HG02943 (cell line): ENCODE measurements around the gene PPP2R5B.
"Not testable (repeated sequence)": the region's sequence is repeated elsewhere in the genome, so short reads cannot be mapped to it uniquely, and the experiment has no call there.

Experiments used
- ATAC-seq: cut with Tn5 transposase; IDR thresholded peaks from one replicate; pipeline ENCODE4 v1.9.1; 2021; ENCODE audit warnings: mild to moderate bottlenecking, low read depth, moderate library complexity; ENCODE audit not compliant: unreplicated experiment

Gene PPP2R5B

DNA sequence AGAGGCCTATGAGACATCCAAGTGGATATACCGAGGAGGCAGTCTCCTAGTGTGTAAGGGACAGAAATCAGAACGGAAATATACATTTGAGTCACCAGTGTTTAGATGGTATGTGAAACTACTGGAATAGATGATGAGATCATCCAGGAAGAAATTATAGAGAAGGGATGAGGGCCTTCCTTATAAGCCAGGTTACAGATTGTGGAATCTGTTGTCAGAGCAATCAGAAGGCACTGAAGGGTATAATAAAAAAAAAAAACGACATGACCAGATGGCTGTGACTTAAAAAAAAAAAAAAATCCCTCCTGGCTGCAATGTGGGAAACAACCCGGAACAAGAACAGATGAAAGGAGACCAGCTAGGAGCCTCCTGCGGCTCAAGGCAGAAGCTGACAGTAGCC lies 44.7 kb downstream of the PPP2R5B start:
- ATAC-seq = no peak

DNA sequence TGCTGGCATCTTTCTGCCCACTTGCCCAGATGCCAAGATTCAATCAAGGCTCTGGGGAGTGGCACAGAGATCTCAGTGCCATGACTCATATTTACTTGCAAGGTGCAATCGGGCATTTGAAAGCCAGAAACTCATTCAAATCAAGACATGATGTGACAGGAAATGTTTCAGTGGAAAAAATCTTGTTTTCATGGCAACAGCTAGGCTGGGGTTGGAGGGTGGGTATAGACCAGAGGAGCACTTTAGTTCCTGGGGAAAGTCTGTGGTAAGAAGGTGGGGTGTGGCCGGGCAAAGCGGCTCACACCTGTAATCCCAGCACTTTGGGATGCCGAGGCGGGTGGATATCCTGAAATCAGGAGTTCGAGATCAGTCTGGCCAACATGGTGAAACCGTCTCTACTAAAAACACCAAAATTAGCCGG lies 46.3 kb downstream of the PPP2R5B start:
- ATAC-seq = no peak

DNA sequence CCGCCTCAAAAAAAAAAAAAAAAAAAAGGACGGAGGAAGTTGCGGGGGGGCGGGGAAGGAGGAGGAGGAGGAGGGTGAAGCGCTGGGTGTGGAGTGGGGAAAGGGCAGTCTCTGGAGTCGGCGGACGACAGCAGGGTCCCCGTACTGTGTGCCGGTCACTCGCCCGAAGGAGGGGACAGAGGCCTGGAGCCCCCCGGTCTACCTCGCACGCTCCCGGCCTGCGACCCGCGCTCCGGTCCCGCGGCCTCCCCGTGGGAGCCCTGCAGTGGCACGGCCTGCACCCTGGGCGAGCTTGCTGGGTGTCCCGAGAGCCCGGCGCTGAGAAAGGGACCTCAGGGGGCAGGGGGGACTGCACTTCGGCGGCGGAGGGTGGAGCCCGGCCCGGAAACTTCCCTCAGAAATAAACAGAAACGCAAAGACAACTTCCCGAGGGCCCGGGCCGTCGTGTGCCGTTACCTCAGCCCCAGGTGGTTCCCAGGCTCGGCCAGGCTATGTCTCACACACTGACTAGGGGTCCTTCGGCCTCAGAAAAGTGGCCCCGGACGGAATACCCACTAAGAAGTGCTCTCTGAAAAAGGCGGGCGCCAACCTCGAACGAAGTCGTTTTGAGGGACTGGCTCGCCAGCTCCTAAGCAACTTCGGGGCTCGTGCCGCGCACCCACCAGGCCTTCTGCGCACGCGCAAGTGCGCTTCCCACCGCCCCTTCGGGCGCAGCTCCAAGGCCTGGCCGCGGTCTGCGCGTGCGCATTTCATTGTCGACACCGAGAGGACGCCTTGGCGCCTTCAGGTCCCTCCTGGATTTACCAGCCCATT lies 47.1 kb downstream of the PPP2R5B start, which contains the start of gene MAJIN:
Gene MAJIN (minus strand): TSS at position 688 of the 813 bp plus-strand sequence. CDS start 12,703 bp downstream, outside the sequence.
- ATAC-seq = no peak

DNA sequence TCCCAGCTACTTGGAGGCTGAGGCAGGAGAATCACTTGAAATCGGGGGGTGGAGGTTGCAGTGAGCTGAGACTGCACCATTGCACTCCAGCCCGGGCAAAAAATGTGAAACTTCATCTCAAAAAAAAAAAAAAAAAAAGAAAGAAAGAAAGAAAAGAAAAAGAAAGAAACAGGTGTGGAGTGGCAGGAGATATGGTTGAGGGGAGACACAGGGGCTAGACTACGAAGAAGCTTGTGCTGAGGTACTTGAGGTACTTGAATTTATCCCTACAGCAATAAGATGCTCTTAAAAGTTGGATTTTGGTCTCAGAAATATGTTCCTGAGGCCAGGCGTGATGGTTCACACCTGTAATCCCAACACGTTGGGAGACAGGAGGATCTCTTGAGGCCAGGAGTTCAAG lies 49.6 kb downstream of the PPP2R5B start:
- no peak for ATAC-seq

DNA sequence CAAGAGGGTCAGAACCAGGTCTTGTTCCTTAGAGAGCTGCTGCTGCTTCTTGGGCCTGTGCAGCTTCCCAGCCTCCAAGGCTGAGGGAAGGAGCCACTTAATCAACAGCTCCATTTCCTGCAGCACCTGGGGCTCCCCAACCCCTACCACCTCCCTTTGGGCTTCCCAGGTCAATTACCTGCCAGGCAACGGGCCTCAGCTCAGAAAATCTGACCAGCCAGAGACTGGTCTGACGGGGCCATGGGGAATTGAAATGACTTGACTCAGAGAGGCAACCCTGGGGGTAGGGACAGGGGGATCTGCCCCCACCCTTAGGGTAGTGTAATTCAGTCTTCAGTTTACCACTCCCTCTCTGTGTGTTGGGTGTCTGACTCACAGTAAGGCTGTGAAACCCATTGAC lies 52.2 kb downstream of the PPP2R5B start:
- ATAC-seq = no peak

DNA sequence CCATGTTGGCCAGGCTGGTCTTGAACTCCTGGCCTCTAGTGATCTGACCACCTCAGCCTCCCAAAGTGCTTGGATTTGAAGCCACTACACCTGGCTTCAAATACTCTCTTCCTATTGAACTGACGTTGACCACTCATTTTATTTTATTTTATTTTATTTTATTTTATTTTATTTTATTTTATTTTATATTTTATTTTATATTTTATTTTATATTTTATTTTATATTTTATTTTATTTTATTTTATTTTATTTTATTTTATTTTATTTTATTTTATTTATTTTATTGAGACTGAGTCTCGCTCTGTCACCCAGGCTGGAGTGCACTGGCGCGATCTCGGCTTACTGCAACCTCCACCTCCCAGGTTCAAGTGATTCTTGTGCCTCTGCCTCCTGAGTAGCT lies 58.9 kb downstream of the PPP2R5B start:
- ATAC-seq = not testable (repeated sequence)
